GM15510 (cell line): ENCODE measurements around the gene TANGO6.

Experiments used
- POLR2A ChIP-seq: IDR thresholded peaks from 3 replicates; pipeline ENCODE4 v1.6.1; 2011; ENCODE audit warnings: borderline replicate concordance; ENCODE audit not compliant: insufficient read length; ENCODE audit errors: extremely low read depth

Gene TANGO6

GRCh38 chr16:69114346-69114975 lies 271.1 kb downstream of the TANGO6 start:
- TF ChIP-seq POLR2A = no peak

DNA sequence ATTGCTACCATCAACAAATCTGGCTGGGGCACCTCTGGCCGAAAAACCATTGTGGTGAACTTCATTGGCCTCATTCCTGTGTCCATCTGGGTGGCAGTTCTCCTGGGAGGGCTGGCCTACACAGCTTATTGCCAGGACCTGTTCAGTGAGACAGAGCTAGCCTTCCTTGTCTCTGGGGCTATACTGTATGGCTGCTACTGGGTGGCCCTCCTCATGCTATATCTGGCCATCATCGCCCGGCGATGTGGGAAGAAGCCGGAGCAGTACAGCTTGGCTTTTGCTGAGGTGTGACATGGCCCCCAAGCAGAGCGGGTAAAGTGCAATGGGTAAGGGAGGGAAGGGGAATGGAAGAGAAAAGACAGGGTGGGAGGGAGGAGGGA lies 271.6 kb downstream of the TANGO6 start:
- no peak for TF ChIP-seq POLR2A

DNA sequence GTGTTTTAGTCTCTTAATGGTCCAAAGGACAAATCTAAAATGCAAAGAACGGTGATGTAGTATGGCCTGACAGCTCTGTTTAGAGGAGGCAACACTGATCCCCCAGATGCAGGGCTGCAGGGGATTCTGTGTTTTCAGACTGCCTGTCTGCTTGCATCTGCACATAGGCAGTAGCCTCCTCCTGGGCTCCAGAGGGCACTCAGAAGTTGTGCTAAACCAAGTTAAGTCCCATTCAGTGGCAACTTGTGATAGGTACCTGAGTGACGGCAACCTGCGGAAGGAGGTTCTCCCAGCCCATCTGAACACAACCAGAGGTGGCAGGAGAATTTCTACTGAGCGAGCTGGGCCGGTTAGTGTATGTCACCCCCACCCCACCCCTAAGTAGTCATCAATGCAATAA lies 272.0 kb downstream of the TANGO6 start:
- no peak for TF ChIP-seq POLR2A

- TF ChIP-seq POLR2A = no peak
Observed at GRCh38 chr16:69115837-69116236, 272.5 kb downstream of the TANGO6 start.

- TF ChIP-seq POLR2A = no peak
Observed at GRCh38 chr16:69116256-69116875, 273.0 kb downstream of the TANGO6 start.

DNA sequence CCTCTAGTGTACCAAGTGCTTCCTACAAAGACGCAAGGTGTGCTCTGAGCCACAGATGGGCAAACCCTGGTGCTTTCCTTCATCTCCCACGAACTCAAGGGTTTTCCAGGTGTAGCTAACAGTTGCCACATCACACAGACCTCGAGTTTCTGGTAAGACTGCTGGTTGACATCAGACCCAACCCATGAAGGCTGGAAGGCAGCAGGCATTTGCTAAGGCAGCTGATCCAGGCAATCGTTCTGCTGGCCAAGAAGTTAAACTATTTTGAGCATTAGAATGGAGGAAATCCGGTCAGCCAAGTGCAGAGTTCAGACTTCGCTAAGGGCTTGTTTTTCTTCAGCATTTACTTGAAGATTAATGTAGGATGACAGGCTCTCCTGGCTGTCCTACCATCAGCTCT lies 273.6 kb downstream of the TANGO6 start:
- TF ChIP-seq POLR2A = no peak

GRCh38 chr16:69118468-69118867 lies 275.1 kb downstream of the TANGO6 start:
- TF ChIP-seq POLR2A = no peak

GRCh38 chr16:69118994-69119393 lies 275.7 kb downstream of the TANGO6 start:
- TF ChIP-seq POLR2A = no peak

- no peak for TF ChIP-seq POLR2A
Observed at GRCh38 chr16:69119536-69119935, 276.2 kb downstream of the TANGO6 start.

GRCh38 chr16:69120096-69120664 lies 276.8 kb downstream of the TANGO6 start:
- no peak for TF ChIP-seq POLR2A

- no peak for TF ChIP-seq POLR2A
Observed at GRCh38 chr16:69123910-69124309, 280.6 kb downstream of the TANGO6 start.

DNA sequence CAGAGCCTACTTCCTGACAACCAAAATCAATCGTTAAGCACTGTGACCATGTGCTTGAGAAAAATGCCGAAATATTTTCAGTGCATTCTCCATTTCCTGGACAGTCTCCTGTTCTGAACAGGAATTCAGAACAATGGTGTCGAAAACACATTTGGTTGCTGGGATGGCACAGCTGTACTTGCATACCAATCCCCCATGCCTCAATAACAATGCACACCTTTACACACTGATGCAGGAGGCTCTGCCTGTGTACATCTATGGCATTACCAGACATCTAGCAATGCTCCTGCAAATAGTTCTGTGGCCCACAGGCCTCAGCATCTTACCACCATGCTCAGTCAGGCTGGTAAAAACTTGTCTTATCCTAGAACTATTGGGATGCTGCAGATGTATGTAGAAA lies 282.9 kb downstream of the TANGO6 start:
- TF ChIP-seq POLR2A = no peak

GRCh38 chr16:69127966-69128510 lies 284.7 kb downstream of the TANGO6 start:
- TF ChIP-seq POLR2A = no peak

DNA sequence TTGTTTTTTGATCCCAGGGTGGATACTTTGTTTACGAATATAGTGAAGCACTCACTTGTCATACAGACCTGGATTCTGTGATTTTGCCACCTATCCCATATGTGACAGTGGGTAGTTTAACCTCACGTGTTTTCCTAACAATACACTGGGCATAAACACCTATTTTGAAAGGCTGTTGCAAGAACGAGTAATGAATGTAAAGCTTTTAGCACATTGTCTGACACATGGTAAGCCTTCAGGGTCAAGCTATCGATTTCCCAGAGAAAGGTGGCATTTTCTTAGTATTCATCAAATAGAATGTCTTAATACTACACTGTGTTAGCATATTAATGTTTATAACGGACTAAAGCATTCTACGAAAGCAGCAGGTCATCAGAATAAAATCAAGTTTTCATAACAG lies 287.1 kb downstream of the TANGO6 start:
- TF ChIP-seq POLR2A = no peak

- no peak for TF ChIP-seq POLR2A
Observed at GRCh38 chr16:69131167-69131838, 288.0 kb downstream of the TANGO6 start.
